K562 (cell line): ENCODE results near the gene USP48. TPM values are rescaled to one million over a fixed set of nuclear protein-coding genes. Genes with fewer than 3 reads are reported as not detected.

Experiments
- ADNP ChIP-seq: fragments of 200-800 bp; sonication (Bioruptor generic); IDR thresholded peaks from 2 replicates; pipeline ENCODE4 v1.6.1; 2016; ENCODE audit warnings: missing genetic modification characterization, missing compliant biosample characterization
- BRD9 ChIP-seq: fragments of 450-650 bp; IDR thresholded peaks from 2 replicates; pipeline ENCODE4 v1.6.1; 2018; ENCODE audit warnings: low read depth; ENCODE audit not compliant: partially characterized antibody
- CTBP1 ChIP-seq: fragments of 450-650 bp; IDR thresholded peaks from 2 replicates; pipeline ENCODE4 v1.6.1; 2016; ENCODE audit warnings: borderline replicate concordance
- DMBX1 ChIP-seq: fragments of 250-450 bp; sonication (Bioruptor Pico); IDR thresholded peaks from 2 replicates; pipeline ENCODE4 v1.8.0; 2022; ENCODE audit warnings: inconsistent platforms, mild to moderate bottlenecking, moderate library complexity, borderline replicate concordance
- HMBOX1 ChIP-seq: sonication (generic); IDR thresholded peaks from 2 replicates; pipeline ENCODE4 v1.6.1; 2016
- MAZ ChIP-seq, 2 experiments: fragments of 450-650 bp in 1 of 2; sonication (generic) in 1 of 2; formaldehyde crosslinking; IDR thresholded peaks in 1 of 2; conservative IDR thresholded peaks in 1 of 2; 2 replicates each; pipeline versions ENCODE4 v1.4.0 to v1.5.0; 2020; ENCODE audit warnings: mild to moderate bottlenecking in 1 of 2, missing genetic modification reagents in 1 of 2
- MNT ChIP-seq, 2 experiments: fragments of 450-650 bp; conservative IDR thresholded peaks; 2 replicates each; pipeline ENCODE4 v1.6.1; 2017; ENCODE audit warnings: mild to moderate bottlenecking in 2 of 2, moderate library complexity in 2 of 2
- SIN3B ChIP-seq: fragments of 450-650 bp; IDR thresholded peaks from 2 replicates; pipeline ENCODE4 v1.6.1; 2017; ENCODE audit warnings: low read depth, mild to moderate bottlenecking, moderate library complexity
- SOX6 ChIP-seq: fragments of 450-650 bp; IDR thresholded peaks from 2 replicates; pipeline ENCODE4 v1.6.1; 2014; ENCODE audit warnings: mild to moderate bottlenecking
- TAF1 ChIP-seq: IDR thresholded peaks from 2 replicates; pipeline ENCODE4 v1.6.1; 2011; ENCODE audit warnings: mild to moderate bottlenecking, low read length, moderate library complexity; ENCODE audit not compliant: insufficient read depth, control insufficient read depth, severe bottlenecking; ENCODE audit errors: extremely low read depth
- TCF3 ChIP-seq: sonication (generic); formaldehyde crosslinking; IDR thresholded peaks from 2 replicates; pipeline ENCODE4 v1.4.0; 2020; ENCODE audit warnings: mild to moderate bottlenecking, missing genetic modification reagents
- TEAD2 ChIP-seq: fragments of 450-650 bp; IDR thresholded peaks from 2 replicates; pipeline ENCODE4 v1.6.1; 2016; ENCODE audit warnings: missing genetic modification characterization, control low read depth, missing compliant biosample characterization
- ZBTB33 ChIP-seq: sonication (generic); formaldehyde crosslinking; IDR thresholded peaks from 2 replicates; pipeline ENCODE4 v1.8.1; 2023; ENCODE audit warnings: mild to moderate bottlenecking, missing genetic modification reagents
- ZBTB49 ChIP-seq: sonication (generic); formaldehyde crosslinking; IDR thresholded peaks from 2 replicates; pipeline ENCODE4 v1.8.0; 2022; ENCODE audit warnings: missing genetic modification reagents, mild to moderate bottlenecking, borderline replicate concordance
- ZFP36 ChIP-seq: fragments of 150-350 bp; IDR thresholded peaks from 2 replicates; pipeline ENCODE4 v1.6.1; 2018; ENCODE audit warnings: low read length, low read depth; ENCODE audit not compliant: partially characterized antibody
- ZNF224 ChIP-seq: sonication (generic); formaldehyde crosslinking; IDR thresholded peaks from 2 replicates; pipeline ENCODE4 v1.8.0; 2022; ENCODE audit warnings: mild to moderate bottlenecking, missing genetic modification reagents
- ZNF644 ChIP-seq: fragments of 200-800 bp; sonication (Bioruptor generic); IDR thresholded peaks from 2 replicates; pipeline ENCODE4 v1.6.1; 2016; ENCODE audit warnings: low read depth, missing genetic modification characterization, missing compliant biosample characterization
- polyA plus RNA-seq, 8 experiments: library from polyadenylated mRNA; depleted of rRNA in 4 of 8; stranded (reverse) in 5 of 8; unstranded in 3 of 8; fragments of >200 nt; fragmentation: Nextera tagmentation in 2 of 8; fragmentation: Illumina TruSeq in 1 of 8; extraction: Ambion mirVana in 2 of 8; extraction: Trizol in 1 of 8; gene quantifications; 2 replicates each; pipeline versions ENCODE4 v1.2.1 to v1.2.3, GENCODE V29; 2011 to 2014; ENCODE audit warnings: inconsistent platforms in 1 of 8, missing spikeins in 1 of 8
- total RNA-seq, 7 experiments: library from RNA; depleted of rRNA in 6 of 7; stranded (reverse); fragments of >200 nt in 6 of 7; fragmentation: Illumina TruSeq in 2 of 7; extraction: Trizol in 2 of 7; gene quantifications; 2 replicates each; pipeline versions ENCODE4 v1.2.1 to v1.2.3, GENCODE V29; 2011 to 2021; ENCODE audit warnings: low replicate concordance in 1 of 7

USP48 gene
- total and polyA plus RNA-seq, 9 of the 15 experiments (the other 6 are each of a cell fraction or from before 2014, with no cell fraction given) = 23.3 to 123 (median 106) TPM

- TF ChIP-seq HMBOX1 = no peak
- peak; percentile 65; the same call in 1 of the 2 replicates for TF ChIP-seq CTBP1
- TF ChIP-seq MAZ (CRISPR knock-in tag; conservative IDR thresholded peaks at IDR 0.05 in 1 of 2, IDR thresholded peaks at IDR 0.05 in 1 of 2) = peak; percentile 52 to 98; a peak in 3 of 4 replicates
- TF ChIP-seq ZFP36 = peak; percentile 100
- peak; percentile 92 for TF ChIP-seq ZBTB33 (CRISPR knock-in tag)
- TF ChIP-seq TAF1 = peak; percentile 28
- peak; percentile 94; the same call in 1 of the 2 replicates for TF ChIP-seq ZNF224 (CRISPR knock-in tag)
- peak; percentile 54 for TF ChIP-seq TCF3 (CRISPR knock-in tag)
- peak; percentile 89 for TF ChIP-seq BRD9
- peak; percentile 95 to 98 for TF ChIP-seq MNT (conservative IDR thresholded peaks at IDR 0.05)
- TF ChIP-seq DMBX1 (CRISPR knock-in tag) = peak; percentile 95
- TF ChIP-seq TEAD2 (tag) = peak; percentile 53
- TF ChIP-seq SIN3B = 0 out of 2 replicates have a peak, but pooled peaks have one; percentile 12
- peak; percentile 93 for TF ChIP-seq ZNF644
- peak; percentile 93 for TF ChIP-seq ADNP (tag)
- TF ChIP-seq SOX6 = peak; percentile 59; the same call in 1 of the 2 replicates
- TF ChIP-seq ZBTB49 (CRISPR knock-in tag) = peak; percentile 96
Observed at GRCh38 chr1:21647431-21648351, 135.3 kb downstream of the USP48 start (continued).
